Esophagus (tissue), 2 donors: ENCODE data around the gene RALGAPA2. TPM values are rescaled to one million over a fixed set of nuclear protein-coding genes. Genes with fewer than 3 reads are reported as not detected.

Experiments
- H3K27ac ChIP-seq, 2 donors: one replicate each; pipeline ENCODE4 v1.5.1; 2013; ENCODE audit warnings: low read depth in 2 of 2, mild to moderate bottlenecking in 2 of 2, inconsistent platforms in 1 of 2, low read length in 1 of 2, moderate library complexity in 1 of 2
- H3K27me3 ChIP-seq, 2 donors: one replicate each; pipeline ENCODE4 v1.6.1; 2013; ENCODE audit warnings: low read length in 2 of 2, control low read depth in 1 of 2, mild to moderate bottlenecking in 1 of 2; ENCODE audit not compliant: insufficient read depth in 2 of 2, control insufficient read depth in 1 of 2
- H3K36me3 ChIP-seq, 2 donors: one replicate each; pipeline ENCODE4 v1.6.1; 2013; ENCODE audit warnings: low read length in 1 of 2; ENCODE audit not compliant: control insufficient read depth in 2 of 2, insufficient read depth in 2 of 2
- H3K4me1 ChIP-seq, 2 donors: one replicate each; pipeline ENCODE4 v1.6.1; 2013; ENCODE audit warnings: low read length in 1 of 2; ENCODE audit not compliant: control insufficient read depth in 2 of 2, insufficient read depth in 2 of 2
- H3K4me3 ChIP-seq, 2 donors: one replicate each; pipeline ENCODE4 v1.5.1; 2013; ENCODE audit warnings: low read length in 2 of 2, mild to moderate bottlenecking in 2 of 2, low read depth in 1 of 2, moderate library complexity in 1 of 2
- H3K9me3 ChIP-seq, 2 donors: one replicate each; pipeline ENCODE4 v1.6.1; 2013; ENCODE audit warnings: mild to moderate bottlenecking in 2 of 2, low read depth in 1 of 2, low read length in 1 of 2, moderate library complexity in 1 of 2; ENCODE audit not compliant: control insufficient read depth in 2 of 2, insufficient read depth in 1 of 2
- WGBS, 2 donors: extraction: QIAGEN DNeasy Blood & Tissue Kit; methylation state at CpG; one replicate each; pipeline ENCODE4 v1.1.7; 2013; 5-methylcytosine and 5-hydroxymethylcytosine counted together
- polyA plus RNA-seq, 2 donors: library from polyadenylated mRNA; stranded (reverse); fragments of 200-250 nt; gene quantifications; one replicate each; pipeline ENCODE4 v1.2.3, GENCODE V29; 2013
- donor health status: healthy with polysubstance abuse.
- donor health status: Bipolar disorder and iron deficiency.

RALGAPA2 gene
- polyA plus RNA-seq, 2 donors: 3.5 to 3.7 TPM

DNA sequence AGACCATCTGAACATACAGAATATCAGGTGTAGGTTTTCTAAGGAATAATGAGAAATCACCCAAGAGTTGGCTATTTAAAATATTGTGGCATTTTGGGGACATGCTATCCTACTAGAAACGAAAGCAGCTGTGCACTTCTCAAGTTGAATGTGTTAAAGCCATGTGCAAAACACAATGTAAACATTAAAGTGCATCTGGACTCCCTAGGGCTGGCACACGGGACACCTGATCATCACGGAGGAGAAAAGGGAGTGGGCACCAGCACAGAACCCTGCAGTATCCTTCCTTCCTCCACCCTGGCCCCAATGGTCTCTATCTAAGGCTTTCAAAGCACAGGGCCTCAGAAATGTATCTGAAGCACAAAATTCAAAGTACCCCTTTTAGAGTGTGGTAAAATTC lies 250.3 kb downstream of the RALGAPA2 start:
- Histone ChIP-seq H3K27me3 (no peaks in the 10 kb centered on the region), H3K4me3 (no peak overlapping the region), H3K27ac (no peak overlapping the region), H3K36me3 (peaks cover 0 to 9% of the 10 kb centered on the region in 2 donors), H3K9me3 (peaks cover 0 to 2% of the 10 kb centered on the region in 2 donors), H3K4me1 (no peaks in the 10 kb centered on the region)
- 65 to 83% methylated on average over 3 of the region's 3 CpGs for WGBS, 2 donors

DNA sequence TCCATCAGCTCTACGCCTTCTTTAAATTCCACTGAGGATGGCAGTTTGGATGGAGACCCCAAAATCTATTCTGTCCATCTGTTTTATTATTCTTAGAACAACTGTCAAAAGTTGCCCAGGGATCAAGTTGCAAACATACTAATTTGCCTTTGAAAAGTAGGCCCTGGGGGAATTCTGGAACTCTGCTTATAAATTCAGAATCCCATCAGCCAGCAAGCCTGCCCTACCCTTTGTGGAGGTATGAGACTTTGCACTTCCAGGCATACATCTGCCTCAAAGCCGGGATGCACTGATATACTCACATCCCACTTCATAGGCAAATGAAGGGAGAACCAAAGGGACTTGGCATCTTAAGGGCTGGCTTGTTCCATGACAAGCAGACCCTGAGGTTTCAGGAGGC lies 250.9 kb downstream of the RALGAPA2 start:
- Histone ChIP-seq H3K36me3 (peaks cover 0 to 9% of the 10 kb centered on the region in 2 donors), H3K27me3 (no peaks in the 10 kb centered on the region), H3K27ac (no peak overlapping the region), H3K9me3 (peaks cover 0 to 2% of the 10 kb centered on the region in 2 donors), H3K4me1 (no peaks in the 10 kb centered on the region), H3K4me3 (no peak overlapping the region)
- WGBS, 2 donors: 89 to 91% methylated on average over 2 of the region's 2 CpGs

DNA sequence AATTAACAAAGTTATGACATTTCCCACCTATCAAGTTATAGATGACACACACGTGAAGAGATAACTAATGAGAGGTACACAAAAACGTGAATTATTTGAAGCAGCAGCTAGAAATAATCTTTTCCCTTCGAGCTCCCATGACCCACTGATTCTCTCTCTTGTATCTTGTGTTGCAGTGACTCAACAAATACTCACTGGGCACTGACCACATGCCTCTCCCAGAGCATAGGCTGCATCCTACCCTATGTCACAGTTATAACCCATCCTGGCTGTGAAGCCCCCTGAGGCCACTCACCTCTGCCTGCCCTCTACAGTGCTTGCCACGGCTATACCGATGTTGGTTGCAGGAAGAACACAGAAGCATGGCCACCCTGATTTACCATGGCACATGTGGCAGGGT lies 252.7 kb downstream of the RALGAPA2 start:
- H3K27ac ChIP-seq: no peak overlapping the region
- no peak overlapping the region for H3K4me3 ChIP-seq
- no peaks in the 10 kb centered on the region for H3K27me3 ChIP-seq
- peaks cover 0 to 2% of the 10 kb centered on the region in 2 donors for H3K9me3 ChIP-seq
- H3K36me3 ChIP-seq: peaks cover 0 to 6% of the 10 kb centered on the region in 2 donors
- 89 to 92% methylated on average over 5 of the region's 5 CpGs for WGBS, 2 donors
- H3K4me1 ChIP-seq: peaks cover 0 to 4% of the 10 kb centered on the region in 2 donors

DNA sequence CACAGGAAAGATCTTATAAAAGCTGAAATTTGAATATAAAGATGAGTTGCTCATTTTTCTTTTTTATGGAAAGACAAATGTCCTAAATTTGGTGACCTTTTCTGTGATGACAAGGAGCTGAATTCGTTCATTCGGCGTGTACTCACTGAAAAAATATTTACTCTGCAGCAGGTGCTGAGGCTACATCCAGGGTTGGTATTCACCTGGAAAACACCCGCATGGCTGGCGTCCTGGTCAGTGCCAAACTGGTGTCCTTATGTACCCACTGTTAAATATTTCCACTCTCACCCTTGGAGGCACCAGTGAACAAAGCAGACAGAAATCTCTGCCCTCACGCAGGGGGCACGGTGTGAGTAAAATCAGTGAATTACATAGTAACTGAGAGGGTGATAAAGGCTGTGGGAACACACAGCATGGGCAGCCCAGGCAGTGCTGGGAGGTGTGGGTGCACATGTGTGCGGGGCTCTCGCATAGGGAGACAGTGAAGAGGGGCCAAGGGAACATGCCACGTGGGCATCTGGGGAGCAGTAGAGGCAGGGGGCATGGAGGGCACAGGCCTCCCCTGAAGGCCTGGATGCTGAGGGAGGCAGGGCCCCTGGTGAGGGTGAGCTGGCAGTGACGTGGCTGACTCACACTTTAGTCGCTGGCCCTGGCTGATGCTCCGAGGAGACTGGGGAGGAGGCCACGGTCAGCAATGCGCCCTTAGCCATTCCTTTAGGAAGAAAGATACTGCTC lies 254.9 kb downstream of the RALGAPA2 start:
- peaks cover 0 to 2% of the 10 kb centered on the region in 2 donors for H3K9me3 ChIP-seq

DNA sequence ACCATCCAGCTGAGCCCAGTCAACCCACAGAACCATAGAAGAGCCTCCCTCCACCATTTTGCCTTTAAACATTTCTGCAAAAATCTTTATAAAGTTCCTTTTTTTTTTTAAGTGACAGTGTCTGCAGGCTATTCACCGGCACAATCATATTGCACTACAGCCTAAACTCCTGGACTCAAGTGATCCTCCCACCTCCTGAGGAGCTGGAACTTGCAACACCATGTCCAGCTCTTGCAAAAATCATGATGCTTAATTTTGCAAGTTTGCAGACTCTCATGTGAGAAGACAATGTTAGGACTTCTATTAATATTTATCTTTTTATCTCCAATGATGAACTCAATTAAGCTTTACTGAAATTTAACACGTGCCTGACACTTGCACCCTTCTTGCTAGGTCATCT lies 255.7 kb downstream of the RALGAPA2 start:
- Histone ChIP-seq H3K27me3 (no peaks in the 10 kb centered on the region), H3K27ac (no peak overlapping the region), H3K36me3 (peaks cover 0 to 6% of the 10 kb centered on the region in 2 donors), H3K9me3 (peaks cover 0 to 2% of the 10 kb centered on the region in 2 donors), H3K4me1 (peaks cover 6% of the 10 kb centered on the region in 2 donors), H3K4me3 (no peak overlapping the region)
- 89 to 91% methylated on average over 2 of the region's 2 CpGs for WGBS, 2 donors

More for the DNA sequence above, 254.9 kb downstream of the RALGAPA2 start:
- peaks cover 0 to 6% of the 10 kb centered on the region in 2 donors for H3K36me3 ChIP-seq
- no peak overlapping the region for H3K27ac ChIP-seq
- H3K4me1 ChIP-seq: peaks cover 3 to 4% of the 10 kb centered on the region in 2 donors
- H3K27me3 ChIP-seq: no peaks in the 10 kb centered on the region
- H3K4me3 ChIP-seq: no peak overlapping the region
- whole genome bisulfite sequencing, 2 donors: 82 to 91% methylated on average over 15 of the region's 15 CpGs

DNA sequence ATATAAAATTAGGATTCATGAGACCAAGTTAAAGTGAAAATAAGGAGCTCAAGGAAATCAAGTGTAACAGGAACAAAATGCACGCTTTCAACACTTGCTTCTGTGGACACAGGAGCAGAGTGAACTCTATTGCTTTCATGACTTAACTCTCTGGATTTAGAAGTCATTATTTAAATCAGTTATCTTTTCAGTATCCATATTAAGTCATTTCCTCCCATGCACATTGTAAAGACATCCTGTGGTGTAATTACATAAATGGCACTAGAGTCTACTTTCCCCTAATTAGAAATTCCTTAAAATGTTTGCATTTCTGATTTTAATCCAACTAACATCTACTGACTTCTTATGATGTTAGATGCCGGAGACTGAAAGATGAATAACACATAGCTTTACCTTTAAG lies 256.5 kb downstream of the RALGAPA2 start:
- Histone ChIP-seq H3K27me3 (no peaks in the 10 kb centered on the region), H3K27ac (no peak overlapping the region), H3K36me3 (peaks cover 0 to 6% of the 10 kb centered on the region in 2 donors), H3K4me1 (peaks cover 6% of the 10 kb centered on the region in 2 donors), H3K9me3 (peaks cover 0 to 2% of the 10 kb centered on the region in 2 donors), H3K4me3 (no peak overlapping the region)
- 93 to 94% methylated on average over 2 of the region's 2 CpGs for WGBS, 2 donors

DNA sequence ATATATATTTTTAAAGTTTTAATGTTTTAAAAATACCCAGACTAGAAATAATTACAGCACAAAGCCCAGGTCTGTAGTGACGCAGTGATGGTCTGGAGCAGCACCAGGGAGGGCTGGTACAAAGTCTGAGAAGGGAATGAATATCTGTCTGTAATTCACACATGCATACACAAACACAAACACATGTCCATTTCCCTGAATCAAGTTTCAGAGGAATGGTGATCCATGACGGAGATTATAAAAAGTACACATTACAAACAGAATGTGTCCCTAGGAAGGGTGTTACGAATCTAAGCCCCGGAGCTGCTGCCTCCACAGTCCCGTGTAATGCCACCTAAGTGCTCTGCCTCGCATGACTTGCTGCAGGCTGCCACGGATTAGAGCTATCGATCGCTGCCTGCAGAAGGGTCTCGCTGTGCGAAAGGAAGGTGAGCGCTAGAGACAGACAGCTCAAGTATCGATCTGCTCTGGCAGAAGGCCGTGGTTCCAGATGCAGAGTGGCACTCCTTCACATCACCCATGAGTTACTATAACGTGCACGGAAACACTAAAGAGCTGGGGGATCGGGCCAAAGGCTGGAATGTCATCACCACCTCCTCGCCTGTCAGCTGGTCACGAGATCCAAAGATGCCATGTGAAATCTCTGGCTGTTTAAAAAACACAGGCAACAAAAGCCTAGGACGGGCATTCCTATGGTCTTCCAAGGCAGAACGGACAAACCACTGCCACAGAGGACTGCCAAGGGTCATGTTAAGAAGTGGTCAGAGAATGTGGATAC lies 257.4 kb downstream of the RALGAPA2 start:
- Histone ChIP-seq H3K27ac (no peak overlapping the region), H3K36me3 (peaks cover 0 to 6% of the 10 kb centered on the region in 2 donors), H3K4me1 (peaks cover 6 to 10% of the 10 kb centered on the region in 2 donors), H3K9me3 (peaks cover 0 to 2% of the 10 kb centered on the region in 2 donors), H3K4me3 (no peak overlapping the region), H3K27me3 (no peaks in the 10 kb centered on the region)
- WGBS, 2 donors: 96 to 97% methylated on average over 21 of the region's 21 CpGs

DNA sequence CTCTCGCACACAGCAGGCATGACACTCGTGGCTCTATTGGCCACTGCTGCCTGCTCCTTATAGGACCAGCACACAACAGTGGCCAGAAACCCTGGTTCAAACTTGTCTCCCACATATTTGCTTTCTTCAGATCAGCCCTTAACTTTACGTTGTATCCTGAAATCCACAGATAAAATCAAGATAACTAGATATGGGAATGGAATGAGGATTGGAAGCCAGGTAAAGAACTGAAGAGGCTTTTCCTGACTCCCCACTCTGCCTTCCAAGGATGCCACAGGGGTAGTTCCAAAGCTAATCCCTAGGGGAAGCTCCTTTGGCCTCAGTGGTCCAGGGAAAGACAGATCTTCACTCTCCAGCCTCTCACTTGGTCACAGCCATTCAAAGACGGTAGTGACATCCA lies 258.1 kb downstream of the RALGAPA2 start:
- peaks cover 6 to 10% of the 10 kb centered on the region in 2 donors for H3K4me1 ChIP-seq
- H3K27ac ChIP-seq: no peak overlapping the region
- H3K9me3 ChIP-seq: peaks cover 0 to 2% of the 10 kb centered on the region in 2 donors
- no peak overlapping the region for H3K4me3 ChIP-seq
- no peaks in the 10 kb centered on the region for H3K27me3 ChIP-seq
- H3K36me3 ChIP-seq: peaks cover 0 to 6% of the 10 kb centered on the region in 2 donors
- 97 to 98% methylated on average over 4 of the region's 4 CpGs for whole genome bisulfite sequencing, 2 donors

DNA sequence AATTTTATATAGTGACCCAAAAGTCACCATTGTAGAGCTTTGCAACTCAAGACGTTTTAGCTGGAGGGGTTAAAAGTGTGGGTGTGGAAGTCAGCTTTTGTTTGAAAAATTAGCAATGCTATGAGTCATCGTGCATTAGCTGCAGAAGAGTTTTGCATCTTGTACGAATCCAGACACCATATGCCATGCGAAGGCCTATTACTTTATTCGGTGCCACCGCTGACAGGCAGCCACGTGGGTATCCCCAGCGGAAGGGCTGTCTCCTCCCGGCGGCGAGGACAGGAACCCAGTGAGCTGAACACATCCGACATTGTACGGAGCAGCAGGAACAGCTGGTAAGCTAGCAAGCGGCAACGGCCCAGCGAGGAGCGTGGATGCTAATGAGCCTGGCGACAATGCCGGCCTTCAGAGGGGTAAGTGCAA lies 260.2 kb downstream of the RALGAPA2 start:
- Histone ChIP-seq H3K36me3 (no peaks in the 10 kb centered on the region), H3K27ac (no peak overlapping the region), H3K4me3 (peak overlapping the region in 1 of 2 donors; percentile 6), H3K4me1 (peaks cover 6 to 10% of the 10 kb centered on the region in 2 donors), H3K27me3 (no peaks in the 10 kb centered on the region), H3K9me3 (no peaks in the 10 kb centered on the region)
- WGBS, 2 donors: 7 to 21% methylated on average over 19 of the region's 19 CpGs
